Endothelial cell of umbilical vein (primary cell): ENCODE results near the gene PLCXD1. TPM values are rescaled to one million over a fixed set of nuclear protein-coding genes. Genes with fewer than 3 reads are reported as not detected.

Experiments
- BruUV-seq: library from RNA; stranded (reverse); fragments of 400-500 nt; replicated peaks from 2 replicates; lab custom pipeline; 2021; lab: Mats Ljungman, UMichigan
- CTCF ChIA-PET: fragments of 300-600, 350-600 bp; sonication (Branson Sonifier 250); formaldehyde crosslinking; loops from one replicate; lab custom pipeline; 2021; ENCODE audit warnings: antibody characterized with exemption, inconsistent platforms; lab: Charles Lee
- POLR2A ChIA-PET: fragments of 300-600, 350-600 bp; sonication (Branson Sonifier 250); formaldehyde crosslinking; loops from one replicate; lab custom pipeline; 2021; ENCODE audit warnings: antibody characterized with exemption, inconsistent platforms; lab: Charles Lee
- DNase-seq: peaks from one replicate; pipeline ENCODE4 v3.0.0-alpha.2; 2011; ENCODE audit warnings: low read depth, low spot score
- FAIRE-seq: peaks from 2 replicates; lab custom pipeline; 2011; peaks lifted over from hg19 to GRCh38; lab: Jason Lieb, UNC
- H2AFZ ChIP-seq: 2 replicates; pipeline ENCODE4 v1.6.0; 2012; ENCODE audit warnings: low read depth, low read length, control low read depth, inconsistent platforms
- H3K27ac ChIP-seq: 2 replicates; pipeline ENCODE4 v1.5.1; 2011; ENCODE audit warnings: low read depth, mild to moderate bottlenecking, control low read depth, low read length, moderate library complexity; ENCODE audit not compliant: insufficient read depth
- H3K27me3 ChIP-seq, 2 experiments: 2 replicates each; pipeline versions ENCODE4 v1.6.0 to v1.6.1; 2011; ENCODE audit warnings: low read length in 2 of 2, mixed read lengths in 1 of 2; ENCODE audit not compliant: control insufficient read depth in 2 of 2, insufficient read depth in 2 of 2
- H3K36me3 ChIP-seq, 2 experiments: 2 replicates in 1 of 2; 3 replicates in 1 of 2; pipeline ENCODE4 v1.5.1; 2011; ENCODE audit warnings: low read length in 2 of 2, mild to moderate bottlenecking in 1 of 2, moderate library complexity in 1 of 2; ENCODE audit not compliant: control insufficient read depth in 2 of 2, insufficient read depth in 2 of 2; ENCODE audit errors: extremely low read depth in 1 of 2
- H3K4me1 ChIP-seq: 3 replicates; pipeline ENCODE4 v1.5.1; 2011; ENCODE audit warnings: mild to moderate bottlenecking, low read length; ENCODE audit not compliant: control insufficient read depth, insufficient read depth; ENCODE audit errors: extremely low read depth
- H3K4me2 ChIP-seq: 2 replicates; pipeline ENCODE4 v1.6.1; 2011; ENCODE audit warnings: low read length, control low read depth, mixed read lengths; ENCODE audit not compliant: insufficient read depth
- H3K4me3 ChIP-seq, 3 experiments: fragments of 200-600 bp in 1 of 3; sonication (generic), shearing (Covaris generic) in 1 of 3; replicated peaks in 1 of 3; 2 replicates each; pipeline ENCODE4 v1.5.1; 2011 to 2016; ENCODE audit warnings: control low read depth in 3 of 3, low read length in 3 of 3, mild to moderate bottlenecking in 2 of 3, inconsistent platforms in 1 of 3, low read depth in 1 of 3, moderate library complexity in 1 of 3; ENCODE audit not compliant: insufficient read depth in 1 of 3
- H3K79me2 ChIP-seq: 2 replicates; pipeline ENCODE4 v1.6.0; 2012; ENCODE audit warnings: low read length, inconsistent platforms; ENCODE audit not compliant: control insufficient read depth, insufficient read depth
- H3K9ac ChIP-seq: replicated peaks from 2 replicates; pipeline ENCODE3; 2011; ENCODE audit warnings: low read length, control low read depth; ENCODE audit not compliant: insufficient read depth; ENCODE audit errors: extremely low read depth
- H3K9me1 ChIP-seq: replicated peaks from 3 replicates; pipeline ENCODE4 v1.6.0; 2011; ENCODE audit warnings: mild to moderate bottlenecking, low read length; ENCODE audit not compliant: control insufficient read depth, insufficient read depth; ENCODE audit errors: extremely low read depth
- H3K9me3 ChIP-seq: replicated peaks from 2 replicates; pipeline ENCODE4 v1.5.1; 2012; ENCODE audit warnings: low read length, inconsistent platforms; ENCODE audit not compliant: control insufficient read depth, insufficient read depth
- H4K20me1 ChIP-seq: replicated peaks from 2 replicates; pipeline ENCODE3; 2011; ENCODE audit warnings: mild to moderate bottlenecking, low read length; ENCODE audit not compliant: control insufficient read depth, insufficient read depth; ENCODE audit errors: extremely low read depth
- CTCF ChIP-seq, 2 donors: IDR thresholded peaks; 1 replicate in 1 of 2; 2 replicates in 1 of 2; pipeline ENCODE4 v1.5.1; 2011; ENCODE audit warnings: low read length in 2 of 2, mild to moderate bottlenecking in 2 of 2, moderate library complexity in 2 of 2, control low read depth in 1 of 2, inconsistent platforms in 1 of 2, low read depth in 1 of 2; ENCODE audit not compliant: insufficient read depth in 1 of 2; ENCODE audit errors: extremely low read depth in 1 of 2
- EZH2 ChIP-seq: IDR thresholded peaks from 2 replicates; pipeline ENCODE4 v1.6.1; 2012; ENCODE audit warnings: borderline replicate concordance, low read depth, mild to moderate bottlenecking, moderate library complexity, low read length, inconsistent platforms; ENCODE audit not compliant: severe bottlenecking
- FOS ChIP-seq: IDR thresholded peaks from 2 replicates; pipeline ENCODE4 v1.6.1; 2011; ENCODE audit warnings: mild to moderate bottlenecking, low read length, moderate library complexity, borderline replicate concordance; ENCODE audit not compliant: insufficient read depth
- GATA2 ChIP-seq: IDR thresholded peaks from 2 replicates; pipeline ENCODE4 v1.7.0; 2011; ENCODE audit warnings: low read depth, mild to moderate bottlenecking, moderate library complexity, mixed read lengths, low read length; ENCODE audit not compliant: insufficient read length, insufficient read depth
- JUN ChIP-seq: IDR thresholded peaks from 2 replicates; pipeline ENCODE4 v1.6.1; 2011; ENCODE audit warnings: borderline replicate concordance, low read depth; ENCODE audit not compliant: insufficient read length, insufficient read depth
- MAX ChIP-seq: IDR thresholded peaks from 2 replicates; pipeline ENCODE4 v1.6.1; 2011; ENCODE audit not compliant: insufficient read depth, insufficient read length
- MYC ChIP-seq: IDR thresholded peaks from one replicate; pipeline ENCODE4 v1.6.1; 2011; ENCODE audit warnings: mild to moderate bottlenecking, low read depth, low read length
- POLR2A ChIP-seq: IDR thresholded peaks from 2 replicates; pipeline ENCODE4 v1.6.1; 2012; ENCODE audit warnings: low read depth, mild to moderate bottlenecking, control low read depth, low read length
- POLR2AphosphoS5 ChIP-seq: IDR thresholded peaks from 2 replicates; pipeline ENCODE4 v1.6.1; 2012; ENCODE audit warnings: low read depth, mild to moderate bottlenecking, control low read depth, low read length, moderate library complexity; ENCODE audit not compliant: insufficient read depth
- dilution Hi-C: fragments of 300-500 bp; cut with MboI; formaldehyde crosslinking; loops from one replicate; pipeline ENCODE4 v1.15.0; 2019; ENCODE audit warnings: low sequenced_read_pairs; ENCODE audit not compliant: extremely low pct_ligation_motif_present
- intact Hi-C: fragments of 100-400 bp; cut with micrococcal nuclease; formaldehyde crosslinking; loops from one replicate; pipeline ENCODE4 v1.10.0; 2022
- polyA plus RNA-seq, 4 experiments: library from polyadenylated mRNA; depleted of rRNA in 3 of 4; stranded (reverse) in 3 of 4; unstranded in 1 of 4; fragments of >200 nt; gene quantifications; 2 replicates each; pipeline versions ENCODE4 v1.2.1 to v1.2.3, GENCODE V29; 2011 to 2012; ENCODE audit warnings: missing spikeins in 1 of 4
- total RNA-seq: library from RNA; stranded (reverse); gene quantifications from 2 replicates; pipeline ENCODE4 v1.2.3, GENCODE V29; 2021

The PLCXD1 gene
- total and polyA plus RNA-seq, 2 donors (not counting 3 experiments of a cell fraction or from before 2014, with no cell fraction given): 11.7 to 16.8 TPM

GRCh38 chrX:274904-275475, 6.2 kb upstream of the PLCXD1 start:
- H3K4me3 ChIP-seq: no peak overlapping the region
- H3K27ac ChIP-seq: no peak overlapping the region
- TF ChIP-seq CTCF (IDR thresholded peaks at IDR 0.05; ENCODE audit: extremely low read depth in 1 of 2, insufficient read depth in 1 of 2, low read depth in 1 of 2, low read length in 2 of 2) (no peak), GATA2 (no peak), POLR2A (no peak), FOS (no peak), MYC (no peak), EZH2 (no peak), MAX (no peak), JUN (no peak), POLR2AphosphoS5 (no peak)
- no peak overlapping the region for H3K4me2 ChIP-seq
- BruUV-seq: no TSS peak
- no peak for FAIRE-seq
- dilution Hi-C loops: no loop called here
- ChIA-PET POLR2A (no interaction called here), CTCF (no interaction called here)
- no peaks in the 10 kb centered on the region for H3K9me1 ChIP-seq
- intact Hi-C loops: no loop called here
- no peak overlapping the region for H2AFZ ChIP-seq
- no peaks in the 10 kb centered on the region for H3K9me3 ChIP-seq
- peaks cover 7% of the 10 kb centered on the region for H3K4me1 ChIP-seq
- H4K20me1 ChIP-seq: no peaks in the 10 kb centered on the region
- no peak overlapping the region for H3K9ac ChIP-seq
- peaks cover 0 to 2% of the 10 kb centered on the region in 2 experiments for H3K27me3 ChIP-seq
- no peaks in the 10 kb centered on the region for H3K36me3 ChIP-seq
- DNase-seq: no peak
- no peaks in the 10 kb centered on the region for H3K79me2 ChIP-seq
